PC-3 (cell line): ENCODE data around the gene AREL1.

Source experiments
- CTCF ChIP-seq: fragments of 300-600 bp; sonication (generic); conservative IDR thresholded peaks from 2 replicates; pipeline ENCODE4 v1.5.1; 2017; ENCODE audit warnings: antibody characterized with exemption, low read depth, mild to moderate bottlenecking, low read length
- EZH2 ChIP-seq: fragments of 300-600 bp; sonication (generic); IDR thresholded peaks from one replicate; pipeline ENCODE4 v1.6.1; 2017; ENCODE audit warnings: antibody characterized with exemption, mild to moderate bottlenecking, low read length; ENCODE audit not compliant: unreplicated experiment

- TF ChIP-seq EZH2: no peak
- no peak for TF ChIP-seq CTCF
Measured at GRCh38 chr14:74647678-74648461, 65.0 kb downstream of the AREL1 start.
